Endothelial cell of umbilical vein (primary cell): ENCODE results near the gene PSENEN. TPM values are rescaled to one million over a fixed set of nuclear protein-coding genes. Genes with fewer than 3 reads are reported as not detected.

Experiments
- BruUV-seq: library from RNA; stranded (reverse); fragments of 400-500 nt; replicated peaks from 2 replicates; lab custom pipeline; 2021; lab: Mats Ljungman, UMichigan
- CTCF ChIA-PET: fragments of 300-600, 350-600 bp; sonication (Branson Sonifier 250); formaldehyde crosslinking; loops from one replicate; lab custom pipeline; 2021; ENCODE audit warnings: antibody characterized with exemption, inconsistent platforms; lab: Charles Lee
- POLR2A ChIA-PET: fragments of 300-600, 350-600 bp; sonication (Branson Sonifier 250); formaldehyde crosslinking; loops from one replicate; lab custom pipeline; 2021; ENCODE audit warnings: antibody characterized with exemption, inconsistent platforms; lab: Charles Lee
- DNase-seq: peaks from one replicate; pipeline ENCODE4 v3.0.0-alpha.2; 2011; ENCODE audit warnings: low read depth, low spot score
- FAIRE-seq: peaks from 2 replicates; lab custom pipeline; 2011; peaks lifted over from hg19 to GRCh38; lab: Jason Lieb, UNC
- H2AFZ ChIP-seq: 2 replicates; pipeline ENCODE4 v1.6.0; 2012; ENCODE audit warnings: low read depth, low read length, control low read depth, inconsistent platforms
- H3K27ac ChIP-seq: 2 replicates; pipeline ENCODE4 v1.5.1; 2011; ENCODE audit warnings: low read depth, mild to moderate bottlenecking, control low read depth, low read length, moderate library complexity; ENCODE audit not compliant: insufficient read depth
- H3K27me3 ChIP-seq, 2 experiments: 2 replicates each; pipeline versions ENCODE4 v1.6.0 to v1.6.1; 2011; ENCODE audit warnings: low read length in 2 of 2, mixed read lengths in 1 of 2; ENCODE audit not compliant: control insufficient read depth in 2 of 2, insufficient read depth in 2 of 2
- H3K36me3 ChIP-seq, 2 experiments: 2 replicates in 1 of 2; 3 replicates in 1 of 2; pipeline ENCODE4 v1.5.1; 2011; ENCODE audit warnings: low read length in 2 of 2, mild to moderate bottlenecking in 1 of 2, moderate library complexity in 1 of 2; ENCODE audit not compliant: control insufficient read depth in 2 of 2, insufficient read depth in 2 of 2; ENCODE audit errors: extremely low read depth in 1 of 2
- H3K4me1 ChIP-seq: 3 replicates; pipeline ENCODE4 v1.5.1; 2011; ENCODE audit warnings: mild to moderate bottlenecking, low read length; ENCODE audit not compliant: control insufficient read depth, insufficient read depth; ENCODE audit errors: extremely low read depth
- H3K4me2 ChIP-seq: 2 replicates; pipeline ENCODE4 v1.6.1; 2011; ENCODE audit warnings: low read length, control low read depth, mixed read lengths; ENCODE audit not compliant: insufficient read depth
- H3K4me3 ChIP-seq, 3 experiments: fragments of 200-600 bp in 1 of 3; sonication (generic), shearing (Covaris generic) in 1 of 3; replicated peaks in 1 of 3; 2 replicates each; pipeline ENCODE4 v1.5.1; 2011 to 2016; ENCODE audit warnings: control low read depth in 3 of 3, low read length in 3 of 3, mild to moderate bottlenecking in 2 of 3, inconsistent platforms in 1 of 3, low read depth in 1 of 3, moderate library complexity in 1 of 3; ENCODE audit not compliant: insufficient read depth in 1 of 3
- H3K79me2 ChIP-seq: 2 replicates; pipeline ENCODE4 v1.6.0; 2012; ENCODE audit warnings: low read length, inconsistent platforms; ENCODE audit not compliant: control insufficient read depth, insufficient read depth
- H3K9ac ChIP-seq: replicated peaks from 2 replicates; pipeline ENCODE3; 2011; ENCODE audit warnings: low read length, control low read depth; ENCODE audit not compliant: insufficient read depth; ENCODE audit errors: extremely low read depth
- H3K9me1 ChIP-seq: replicated peaks from 3 replicates; pipeline ENCODE4 v1.6.0; 2011; ENCODE audit warnings: mild to moderate bottlenecking, low read length; ENCODE audit not compliant: control insufficient read depth, insufficient read depth; ENCODE audit errors: extremely low read depth
- H3K9me3 ChIP-seq: replicated peaks from 2 replicates; pipeline ENCODE4 v1.5.1; 2012; ENCODE audit warnings: low read length, inconsistent platforms; ENCODE audit not compliant: control insufficient read depth, insufficient read depth
- H4K20me1 ChIP-seq: replicated peaks from 2 replicates; pipeline ENCODE3; 2011; ENCODE audit warnings: mild to moderate bottlenecking, low read length; ENCODE audit not compliant: control insufficient read depth, insufficient read depth; ENCODE audit errors: extremely low read depth
- CTCF ChIP-seq, 2 donors: IDR thresholded peaks; 1 replicate in 1 of 2; 2 replicates in 1 of 2; pipeline ENCODE4 v1.5.1; 2011; ENCODE audit warnings: low read length in 2 of 2, mild to moderate bottlenecking in 2 of 2, moderate library complexity in 2 of 2, control low read depth in 1 of 2, inconsistent platforms in 1 of 2, low read depth in 1 of 2; ENCODE audit not compliant: insufficient read depth in 1 of 2; ENCODE audit errors: extremely low read depth in 1 of 2
- EZH2 ChIP-seq: IDR thresholded peaks from 2 replicates; pipeline ENCODE4 v1.6.1; 2012; ENCODE audit warnings: borderline replicate concordance, low read depth, mild to moderate bottlenecking, moderate library complexity, low read length, inconsistent platforms; ENCODE audit not compliant: severe bottlenecking
- FOS ChIP-seq: IDR thresholded peaks from 2 replicates; pipeline ENCODE4 v1.6.1; 2011; ENCODE audit warnings: mild to moderate bottlenecking, low read length, moderate library complexity, borderline replicate concordance; ENCODE audit not compliant: insufficient read depth
- GATA2 ChIP-seq: IDR thresholded peaks from 2 replicates; pipeline ENCODE4 v1.7.0; 2011; ENCODE audit warnings: low read depth, mild to moderate bottlenecking, moderate library complexity, mixed read lengths, low read length; ENCODE audit not compliant: insufficient read length, insufficient read depth
- MAX ChIP-seq: IDR thresholded peaks from 2 replicates; pipeline ENCODE4 v1.6.1; 2011; ENCODE audit not compliant: insufficient read depth, insufficient read length
- MYC ChIP-seq: IDR thresholded peaks from one replicate; pipeline ENCODE4 v1.6.1; 2011; ENCODE audit warnings: mild to moderate bottlenecking, low read depth, low read length
- POLR2A ChIP-seq: IDR thresholded peaks from 2 replicates; pipeline ENCODE4 v1.6.1; 2012; ENCODE audit warnings: low read depth, mild to moderate bottlenecking, control low read depth, low read length
- dilution Hi-C: fragments of 300-500 bp; cut with MboI; formaldehyde crosslinking; loops from one replicate; pipeline ENCODE4 v1.15.0; 2019; ENCODE audit warnings: low sequenced_read_pairs; ENCODE audit not compliant: extremely low pct_ligation_motif_present
- intact Hi-C: fragments of 100-400 bp; cut with micrococcal nuclease; formaldehyde crosslinking; loops from one replicate; pipeline ENCODE4 v1.10.0; 2022
- polyA plus RNA-seq, 4 experiments: library from polyadenylated mRNA; depleted of rRNA in 3 of 4; stranded (reverse) in 3 of 4; unstranded in 1 of 4; fragments of >200 nt; gene quantifications; 2 replicates each; pipeline versions ENCODE4 v1.2.1 to v1.2.3, GENCODE V29; 2011 to 2012; ENCODE audit warnings: missing spikeins in 1 of 4
- total RNA-seq: library from RNA; stranded (reverse); gene quantifications from 2 replicates; pipeline ENCODE4 v1.2.3, GENCODE V29; 2021

PSENEN gene
- total and polyA plus RNA-seq, 2 donors (not counting 3 experiments of a cell fraction or from before 2014, with no cell fraction given), result 60.0 to 70.1 TPM

GRCh38 chr19:35774274-35775045 lies 29.0 kb downstream of the PSENEN start:
- no TSS peak for BruUV-seq
- Histone ChIP-seq H3K27ac (no peak overlapping the region), H4K20me1 (no peaks in the 10 kb centered on the region), H3K9ac (no peak overlapping the region), H3K9me3 (no peaks in the 10 kb centered on the region), H3K9me1 (no peaks in the 10 kb centered on the region), H3K4me3 (peak overlapping the region in 1 of 3 experiments; percentile 63), H3K36me3 (peaks cover 0 to 2% of the 10 kb centered on the region in 2 experiments), H2AFZ (peak overlapping the region; percentile 48), H3K4me1 (peaks cover 4% of the 10 kb centered on the region), H3K27me3 (no peaks in the 10 kb centered on the region), H3K4me2 (peak overlapping the region; percentile 72), H3K79me2 (no peaks in the 10 kb centered on the region)
- ChIA-PET CTCF (no interaction called here), POLR2A (no interaction called here)
- intact Hi-C loops (loop anchor here (1.0 kb wide), 2 partner anchors 16 to 157 kb away; partner anchors contain the start of gene PROSER3), dilution Hi-C loops (no loop called here)
- DNase-seq (no peak), FAIRE-seq (no peak)
- TF ChIP-seq FOS, result no peak
- no peak for TF ChIP-seq GATA2
- TF ChIP-seq CTCF (IDR thresholded peaks at IDR 0.05; ENCODE audit: extremely low read depth in 1 of 2, insufficient read depth in 1 of 2, low read depth in 1 of 2, low read length in 2 of 2), result no peak
- no peak for TF ChIP-seq EZH2
- TF ChIP-seq MAX, result no peak
- TF ChIP-seq MYC, result no peak
- TF ChIP-seq POLR2A, result no peak
